MG63 (cell line): Measurements from ENCODE around the gene DBNL. TPM values are rescaled to one million over a fixed set of nuclear protein-coding genes. Genes with fewer than 3 reads are reported as not detected.
"Not testable (repeated sequence)": the region's sequence is repeated elsewhere in the genome, so short reads cannot be mapped to it uniquely, and the experiment has no call there.

ENCODE experiments used
- DNase-seq: peaks from one replicate; pipeline ENCODE4 v3.0.0-alpha.2; 2020
- H3K27me3 ChIP-seq: fragments of 250-450 bp; sonication (Bioruptor Pico); 2 replicates; pipeline ENCODE4 v1.5.1; 2020; ENCODE audit warnings: mild to moderate bottlenecking, moderate library complexity
- H3K36me3 ChIP-seq: fragments of 250-450 bp; sonication (Bioruptor Pico); 2 replicates; pipeline ENCODE4 v1.5.1; 2020; ENCODE audit warnings: mild to moderate bottlenecking, moderate library complexity
- H3K4me3 ChIP-seq: fragments of 250-450 bp; sonication (Bioruptor Pico); 2 replicates; pipeline ENCODE4 v1.5.1; 2020; ENCODE audit warnings: mild to moderate bottlenecking, moderate library complexity
- H3K9me3 ChIP-seq: fragments of 250-450 bp; sonication (Bioruptor Pico); 2 replicates; pipeline ENCODE4 v1.5.1; 2020; ENCODE audit warnings: mild to moderate bottlenecking, moderate library complexity
- total RNA-seq: library from RNA; depleted of rRNA; stranded (reverse); fragments of >200 nt; shearing (Covaris generic); gene quantifications from 2 replicates; pipeline ENCODE4 v1.2.3, GENCODE V29; 2014; ENCODE audit warnings: low replicate concordance; rRNA removed

The DBNL gene
- 103 and 166 TPM in 2 replicates for total RNA-seq

- H3K9me3 ChIP-seq: no peaks in the 10 kb centered on the region
- H3K27me3 ChIP-seq: no peaks in the 10 kb centered on the region
- peak within 1 kb of the TSS; percentile 73 for H3K4me3 ChIP-seq
- peak; percentile 95 for DNase-seq
- H3K36me3 ChIP-seq: peaks cover 29% of the 10 kb centered on the region
Measured at GRCh38 chr7:44044315-44045225, at the start of gene DBNL. TSS of gene DBNL (plus strand) at chr7:44044702. CDS start at chr7:44044738, 36 bp downstream.

GRCh38 chr7:43997532-43997931, 47.0 kb upstream of the DBNL start, which contains the start of gene SPDYE1:
TSS of gene SPDYE1 (plus strand) at chr7:43997897. CDS start at chr7:43999950, 2,053 bp downstream.
- not testable (repeated sequence) for H3K4me3 ChIP-seq, H3K27me3 ChIP-seq, H3K36me3 ChIP-seq, DNase-seq, H3K9me3 ChIP-seq

GRCh38 chr7:44012081-44012480, 32.4 kb upstream of the DBNL start:
- H3K27me3 ChIP-seq, H3K36me3 ChIP-seq, H3K9me3 ChIP-seq, DNase-seq, H3K4me3 ChIP-seq: not testable (repeated sequence)

GRCh38 chr7:44015090-44015489, 29.4 kb upstream of the DBNL start:
- not testable (repeated sequence) for H3K36me3 ChIP-seq, H3K27me3 ChIP-seq, H3K9me3 ChIP-seq, H3K4me3 ChIP-seq, DNase-seq

GRCh38 chr7:44018857-44019807, 25.4 kb upstream of the DBNL start:
- not testable (repeated sequence) for H3K9me3 ChIP-seq, H3K27me3 ChIP-seq, H3K36me3 ChIP-seq
- peak overlapping the region; percentile 76 for H3K4me3 ChIP-seq
- peak; percentile 96 for DNase-seq

- H3K27me3 ChIP-seq, H3K4me3 ChIP-seq, DNase-seq, H3K36me3 ChIP-seq, H3K9me3 ChIP-seq: not testable (repeated sequence)
Measured at GRCh38 chr7:44019825-44020224, 24.7 kb upstream of the DBNL start.

GRCh38 chr7:44022069-44022468, 22.4 kb upstream of the DBNL start:
- H3K36me3 ChIP-seq, DNase-seq, H3K4me3 ChIP-seq, H3K27me3 ChIP-seq, H3K9me3 ChIP-seq: not testable (repeated sequence)

- H3K36me3 ChIP-seq, H3K9me3 ChIP-seq, H3K27me3 ChIP-seq, DNase-seq, H3K4me3 ChIP-seq: not testable (repeated sequence)
Measured at GRCh38 chr7:44022796-44023467, 21.6 kb upstream of the DBNL start.

- not testable (repeated sequence) for DNase-seq, H3K4me3 ChIP-seq, H3K27me3 ChIP-seq, H3K9me3 ChIP-seq, H3K36me3 ChIP-seq
Measured at GRCh38 chr7:44029433-44029832, 15.1 kb upstream of the DBNL start.

- not testable (repeated sequence) for H3K9me3 ChIP-seq, H3K27me3 ChIP-seq, H3K36me3 ChIP-seq, DNase-seq, H3K4me3 ChIP-seq
Measured at GRCh38 chr7:44030029-44030428, 14.5 kb upstream of the DBNL start.

- not testable (repeated sequence) for DNase-seq, H3K36me3 ChIP-seq, H3K27me3 ChIP-seq, H3K9me3 ChIP-seq, H3K4me3 ChIP-seq
Measured at GRCh38 chr7:44031319-44031718, 13.2 kb upstream of the DBNL start.

GRCh38 chr7:44032031-44032430, 12.5 kb upstream of the DBNL start:
- not testable (repeated sequence) for H3K9me3 ChIP-seq, H3K4me3 ChIP-seq, H3K27me3 ChIP-seq, H3K36me3 ChIP-seq, DNase-seq

- not testable (repeated sequence) for DNase-seq, H3K4me3 ChIP-seq, H3K27me3 ChIP-seq, H3K36me3 ChIP-seq, H3K9me3 ChIP-seq
Measured at GRCh38 chr7:44033971-44034844, 10.3 kb upstream of the DBNL start.

- not testable (repeated sequence) for H3K4me3 ChIP-seq, H3K27me3 ChIP-seq, H3K36me3 ChIP-seq, H3K9me3 ChIP-seq
- peak; percentile 9 for DNase-seq
Measured at GRCh38 chr7:44036364-44036763, 8.1 kb upstream of the DBNL start.

- not testable (repeated sequence) for H3K9me3 ChIP-seq, DNase-seq, H3K27me3 ChIP-seq, H3K36me3 ChIP-seq, H3K4me3 ChIP-seq
Measured at GRCh38 chr7:44037951-44038350, 6.6 kb upstream of the DBNL start.

GRCh38 chr7:44038553-44038952, 5.9 kb upstream of the DBNL start:
- H3K27me3 ChIP-seq, DNase-seq, H3K36me3 ChIP-seq, H3K4me3 ChIP-seq, H3K9me3 ChIP-seq: not testable (repeated sequence)
